GM18909 (cell line): Measurements from ENCODE around the gene EPHA10.
"Not testable (repeated sequence)": the region's sequence is repeated elsewhere in the genome, so short reads cannot be mapped to it uniquely, and the experiment has no call there.

Experiments used
- ATAC-seq: cut with Tn5 transposase; IDR thresholded peaks from one replicate; pipeline ENCODE4 v1.9.1; 2021; ENCODE audit warnings: mild to moderate bottlenecking; ENCODE audit not compliant: unreplicated experiment, poor library complexity

Gene EPHA10

GRCh38 chr1:37738619-37739018, 26.3 kb downstream of the EPHA10 start:
- not testable (repeated sequence) for ATAC-seq

GRCh38 chr1:37737975-37738374, 26.9 kb downstream of the EPHA10 start:
- not testable (repeated sequence) for ATAC-seq

- ATAC-seq = no peak
Observed at GRCh38 chr1:37734629-37735591, 30.0 kb downstream of the EPHA10 start.

- no peak for ATAC-seq
Observed at GRCh38 chr1:37732111-37732780, 32.7 kb downstream of the EPHA10 start.

- ATAC-seq = no peak
Observed at GRCh38 chr1:37731312-37732019, 33.5 kb downstream of the EPHA10 start.

- no peak for ATAC-seq
Observed at GRCh38 chr1:37730376-37730775, 34.5 kb downstream of the EPHA10 start.

GRCh38 chr1:37728416-37728815, 36.5 kb downstream of the EPHA10 start:
- no peak for ATAC-seq

GRCh38 chr1:37726751-37727585, 38.0 kb downstream of the EPHA10 start:
- ATAC-seq = no peak

- ATAC-seq = no peak
Observed at GRCh38 chr1:37725851-37726613, 38.9 kb downstream of the EPHA10 start.

GRCh38 chr1:37724575-37724974, 40.3 kb downstream of the EPHA10 start:
- ATAC-seq = no peak

GRCh38 chr1:37723390-37724078, 41.4 kb downstream of the EPHA10 start:
- ATAC-seq = no peak

- ATAC-seq = no peak
Observed at GRCh38 chr1:37723072-37723389, 41.9 kb downstream of the EPHA10 start.

GRCh38 chr1:37722181-37723071, 42.5 kb downstream of the EPHA10 start:
- no peak for ATAC-seq

- no peak for ATAC-seq
Observed at GRCh38 chr1:37721565-37721964, 43.4 kb downstream of the EPHA10 start.

- ATAC-seq = no peak
Observed at GRCh38 chr1:37720231-37721130, 44.4 kb downstream of the EPHA10 start.

- no peak for ATAC-seq
Observed at GRCh38 chr1:37719572-37720195, 45.2 kb downstream of the EPHA10 start.
